Right lung (tissue), 5 donors: ENCODE data around the gene TMEM81. TPM values are rescaled to one million over a fixed set of nuclear protein-coding genes. Genes with fewer than 3 reads are reported as not detected.

ENCODE experiments used
- DNase-seq, 2 donors: peaks; one replicate each; pipeline ENCODE4 v3.0.0-alpha.2; 2013
- polyA plus RNA-seq, 5 donors: library from polyadenylated mRNA; unstranded; fragments of 120-200 nt; gene quantifications; one replicate each; pipeline versions ENCODE4 v1.2.1 to v1.2.3, GENCODE V29; 2013; ENCODE audit warnings: inconsistent platforms in 1 of 5, low replicate concordance in 1 of 5; ENCODE audit not compliant: insufficient read length in 5 of 5, insufficient read depth in 1 of 5

Gene TMEM81
- polyA plus RNA-seq, 5 donors, result 3.5 to 5.1 (median 4.1) TPM

DNA sequence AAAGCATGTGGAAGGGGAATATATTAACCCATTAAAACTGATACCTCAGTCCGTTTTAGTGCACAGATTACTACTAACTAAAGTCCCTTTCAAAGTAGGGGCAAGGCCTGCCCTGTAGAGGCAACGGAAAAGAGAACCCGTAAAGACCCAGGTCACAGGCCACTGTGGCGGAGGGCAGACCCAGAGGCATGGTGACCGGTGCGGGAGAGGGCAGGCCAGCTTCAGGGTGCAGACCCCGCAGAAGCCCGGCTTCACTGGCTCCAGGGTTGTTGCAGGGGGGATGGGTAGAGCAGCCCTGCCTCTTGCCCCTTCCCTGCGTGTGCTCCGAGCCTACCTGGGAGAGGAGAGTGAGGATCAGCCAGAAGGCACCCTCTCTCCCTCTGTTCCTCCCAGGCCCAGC lies 23.5 kb downstream of the TMEM81 start:
- DNase-seq, result no peak

DNA sequence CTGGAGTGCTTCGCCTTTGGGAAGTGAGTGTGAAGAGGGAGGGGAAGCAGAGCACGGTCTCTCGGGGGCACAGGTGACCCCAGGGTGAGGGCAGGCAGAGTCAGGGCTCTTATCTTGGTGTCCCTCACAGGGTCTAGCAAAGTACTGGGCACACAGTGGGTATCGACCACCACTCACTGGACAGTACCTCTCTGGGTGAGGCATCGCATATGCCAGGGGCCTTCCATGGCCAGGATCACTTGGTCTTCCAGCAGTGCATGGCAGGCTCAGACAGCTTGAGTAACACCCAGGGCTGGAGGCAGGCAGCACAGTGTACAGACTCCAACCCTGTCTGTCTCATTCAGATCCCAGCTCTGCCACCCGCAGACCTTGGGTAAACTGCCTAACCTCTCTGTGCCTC lies 24.6 kb downstream of the TMEM81 start:
- DNase-seq, result no peak

DNA sequence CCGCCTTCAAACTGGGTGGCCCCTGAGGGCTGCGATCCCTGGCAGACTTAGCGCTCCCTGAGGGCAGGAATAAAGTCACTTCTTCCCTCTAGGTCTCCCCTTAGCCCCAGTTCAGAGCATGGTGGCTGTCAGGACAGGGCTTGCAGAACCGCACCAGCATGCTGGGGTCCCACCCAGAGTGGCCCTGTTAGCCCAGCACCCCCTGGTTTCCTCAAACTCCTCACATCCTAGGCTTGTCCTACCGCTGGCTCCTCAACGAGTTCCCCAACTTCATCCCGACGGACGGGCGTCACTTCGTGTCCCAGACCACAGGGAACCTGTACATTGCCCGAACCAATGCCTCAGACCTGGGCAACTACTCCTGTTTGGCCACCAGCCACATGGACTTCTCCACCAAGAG lies 25.4 kb downstream of the TMEM81 start:
- no peak for DNase-seq

DNA sequence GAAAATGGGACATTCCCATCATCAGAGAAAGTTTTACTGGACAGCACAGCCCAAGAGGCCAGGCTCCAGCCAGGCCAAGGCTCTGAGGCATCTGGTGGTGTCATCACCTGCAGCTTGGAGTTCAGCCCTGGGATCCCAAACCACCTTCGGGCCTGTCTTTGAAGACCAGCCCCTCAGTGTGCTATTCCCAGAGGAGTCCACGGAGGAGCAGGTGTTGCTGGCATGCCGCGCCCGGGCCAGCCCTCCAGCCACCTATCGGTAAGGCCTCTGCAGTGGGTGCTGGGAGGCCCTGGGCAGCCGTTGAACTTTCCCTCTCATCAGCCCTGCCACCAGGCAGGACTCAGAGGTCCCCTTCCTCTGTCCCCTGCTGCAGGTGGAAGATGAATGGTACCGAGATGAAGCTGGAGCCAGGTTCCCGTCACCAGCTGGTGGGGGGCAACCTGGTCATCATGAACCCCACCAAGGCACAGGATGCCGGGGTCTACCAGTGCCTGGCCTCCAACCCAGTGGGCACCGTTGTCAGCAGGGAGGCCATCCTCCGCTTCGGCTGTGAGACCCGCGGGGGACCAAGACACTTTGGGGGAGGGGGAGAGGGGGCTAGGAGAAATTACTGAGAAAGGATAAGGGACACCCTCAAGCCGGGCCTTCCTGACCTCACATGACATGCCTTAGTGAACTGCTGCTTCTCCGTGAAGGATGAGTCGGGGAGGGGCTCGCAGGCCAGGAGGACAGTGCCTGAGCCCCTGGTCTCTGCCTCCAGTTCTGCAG lies 26.3 kb downstream of the TMEM81 start:
- no peak for DNase-seq

DNA sequence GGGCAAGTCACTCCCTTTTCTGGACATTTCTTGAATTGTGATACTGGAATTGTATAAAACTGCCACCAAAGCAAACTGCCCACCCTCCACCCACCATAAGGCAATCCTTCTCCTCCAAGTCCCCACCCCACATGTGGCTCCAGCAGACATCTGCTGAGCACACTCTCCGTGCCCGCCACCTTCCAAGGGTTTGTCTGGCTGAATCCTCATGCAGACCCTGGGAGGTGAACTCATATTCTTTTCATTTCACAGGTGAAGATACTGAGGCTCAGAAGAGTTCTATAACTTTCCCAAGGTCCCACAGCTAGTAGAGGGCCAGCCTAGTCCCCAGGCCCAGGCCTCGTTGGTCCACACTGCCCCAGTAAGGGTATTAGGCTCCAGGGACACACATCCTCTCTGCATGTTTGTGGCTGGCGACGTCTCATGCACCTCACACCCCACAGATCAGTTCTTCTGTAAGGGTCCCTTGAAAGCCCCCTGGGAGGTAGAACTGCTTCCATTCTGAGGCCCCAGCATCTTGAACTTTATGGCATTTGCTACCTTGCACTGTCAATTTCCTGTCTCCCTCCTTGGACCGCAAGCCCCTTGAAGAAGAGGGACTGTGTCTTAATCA lies 27.2 kb downstream of the TMEM81 start:
- DNase-seq, result no peak

DNA sequence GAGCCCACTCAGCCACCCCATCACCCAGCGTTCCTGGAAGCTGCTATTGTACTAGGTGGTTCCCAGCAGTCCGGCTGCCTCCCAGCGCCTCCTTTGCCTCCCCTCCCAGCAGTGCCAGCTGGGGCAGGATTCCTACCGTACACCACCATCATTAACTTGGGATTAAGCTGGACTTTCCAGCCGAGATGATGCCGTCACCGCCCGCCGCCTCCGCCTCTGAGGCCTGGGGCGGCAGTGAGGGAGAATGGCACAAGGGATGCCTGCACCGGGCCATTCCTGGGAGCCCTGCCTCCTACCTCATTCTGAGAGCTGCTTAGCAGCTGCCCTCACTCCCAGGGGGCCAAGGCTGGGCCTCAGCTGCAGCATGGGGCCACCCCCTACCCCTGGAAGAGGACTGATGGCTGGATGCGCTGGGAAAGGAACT lies 28.1 kb downstream of the TMEM81 start:
- DNase-seq, result no peak

DNA sequence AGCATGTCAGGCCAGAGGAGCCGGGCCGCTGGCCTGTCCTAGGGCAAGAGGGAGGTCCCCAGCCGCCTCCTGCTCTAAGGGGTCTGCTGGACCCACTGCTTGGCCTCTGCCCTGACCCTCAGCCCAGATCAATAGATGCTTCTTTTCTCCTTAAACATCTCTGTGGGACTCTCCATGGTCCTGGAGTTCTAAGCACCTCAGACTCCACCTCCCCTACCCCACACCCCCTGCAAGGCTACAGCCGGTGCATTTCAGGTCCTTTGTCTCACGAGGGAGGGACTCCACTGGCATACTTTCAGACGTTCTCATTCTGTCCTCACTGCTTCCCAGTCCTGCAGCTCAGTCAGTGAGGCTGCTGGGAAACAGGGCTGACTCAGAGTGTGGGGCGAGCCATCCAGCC lies 30.2 kb downstream of the TMEM81 start:
- no peak for DNase-seq

DNA sequence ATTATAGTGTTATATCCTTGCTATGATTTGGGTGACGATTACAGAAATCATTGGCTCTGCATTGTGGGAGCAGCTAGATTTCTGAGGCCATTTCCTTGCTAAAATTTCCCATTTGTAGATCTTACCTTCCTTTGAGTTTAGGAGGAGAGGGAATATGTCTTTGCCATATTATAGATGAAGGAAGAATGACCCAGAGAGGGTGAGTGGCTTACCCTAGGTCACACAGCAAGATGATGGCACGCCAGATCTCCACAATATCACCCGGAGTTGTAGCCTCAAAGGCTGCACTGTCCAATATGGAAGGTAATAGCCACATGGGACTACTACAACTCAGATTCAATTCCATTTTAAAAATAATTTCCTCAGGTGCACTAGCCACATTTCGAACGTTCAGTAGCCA lies 31.0 kb downstream of the TMEM81 start:
- no peak for DNase-seq

DNA sequence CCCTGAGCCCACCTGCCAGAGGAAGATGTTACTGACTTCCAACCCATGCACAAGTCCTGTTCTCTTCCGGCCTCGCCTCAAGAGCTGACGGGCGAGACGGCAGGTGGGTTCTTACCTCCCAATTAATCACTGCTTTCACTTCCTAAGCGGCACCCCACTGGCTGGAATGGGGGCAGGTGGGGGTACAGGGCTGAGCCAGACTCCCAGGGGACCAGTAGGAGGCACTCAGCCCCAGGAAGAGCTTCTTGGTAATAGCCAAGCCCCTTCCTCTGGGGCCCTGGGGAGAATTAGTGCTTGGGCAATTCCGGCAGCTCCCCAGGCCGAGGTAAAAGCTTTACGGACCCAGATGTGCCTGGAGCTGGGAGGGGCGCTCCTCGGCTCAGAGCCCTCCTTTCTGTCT lies 31.6 kb downstream of the TMEM81 start:
- DNase-seq, result no peak

DNA sequence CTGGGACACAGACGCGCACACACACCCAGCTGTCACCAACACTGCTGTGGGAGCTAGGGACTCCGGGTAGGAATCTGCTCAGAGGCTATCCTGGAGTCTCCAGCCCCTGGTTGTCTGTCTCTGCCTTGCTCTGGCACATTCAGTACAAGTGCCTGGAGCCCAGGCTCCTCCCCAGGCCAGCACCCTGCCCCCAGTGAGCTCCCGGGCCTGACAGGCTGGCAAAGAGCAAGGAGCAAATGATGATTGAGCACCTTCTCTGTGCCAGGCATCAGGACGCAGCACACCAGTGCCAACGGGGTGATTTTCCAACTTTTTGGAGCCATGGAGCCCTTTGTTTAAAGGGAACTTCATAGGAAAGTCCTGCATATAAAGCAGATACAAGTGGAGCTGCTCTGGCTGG lies 34.8 kb downstream of the TMEM81 start:
- DNase-seq, result no peak

DNA sequence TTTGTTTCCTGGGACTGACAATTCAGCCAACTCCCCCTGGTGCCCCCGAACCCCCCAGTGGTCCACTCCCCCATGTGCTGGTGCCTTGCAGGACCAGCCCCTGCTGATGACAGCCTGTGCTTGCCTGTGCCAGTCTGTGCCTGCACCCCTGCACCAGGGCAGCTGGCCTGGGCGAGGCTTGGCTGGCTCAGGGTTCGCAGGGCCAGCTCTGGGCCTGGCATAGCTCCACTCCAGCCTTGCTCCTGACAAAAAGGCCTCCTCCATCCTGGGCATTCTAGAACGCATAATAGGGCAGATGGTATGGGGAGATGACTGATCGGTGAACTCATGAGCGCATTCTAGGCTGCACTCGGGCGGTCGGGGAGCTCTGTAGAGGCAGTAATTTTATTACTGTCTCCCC lies 35.9 kb downstream of the TMEM81 start:
- no peak for DNase-seq

DNA sequence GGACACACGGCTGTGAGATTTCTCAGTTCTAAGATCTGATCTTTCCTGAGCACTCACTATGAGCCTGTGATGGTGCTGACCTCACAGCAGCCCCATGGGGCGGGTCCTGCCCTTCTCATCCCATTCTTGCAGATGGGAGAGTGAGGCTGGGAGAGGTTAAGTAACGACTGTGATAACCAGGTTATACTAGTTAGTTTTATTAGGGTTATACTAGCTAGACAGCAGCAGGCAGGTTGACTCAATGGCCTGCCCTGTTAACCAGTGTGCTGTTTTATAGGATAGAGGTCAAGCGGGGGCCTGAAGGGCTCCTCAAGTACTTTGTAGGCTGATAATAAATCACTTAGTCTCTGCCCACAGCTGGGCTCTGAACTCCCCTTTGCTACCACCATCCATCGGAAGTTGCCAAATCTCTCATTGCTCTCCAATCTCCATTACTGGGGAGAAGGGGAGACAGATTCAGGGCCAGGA lies 36.5 kb downstream of the TMEM81 start:
- no peak for DNase-seq

DNA sequence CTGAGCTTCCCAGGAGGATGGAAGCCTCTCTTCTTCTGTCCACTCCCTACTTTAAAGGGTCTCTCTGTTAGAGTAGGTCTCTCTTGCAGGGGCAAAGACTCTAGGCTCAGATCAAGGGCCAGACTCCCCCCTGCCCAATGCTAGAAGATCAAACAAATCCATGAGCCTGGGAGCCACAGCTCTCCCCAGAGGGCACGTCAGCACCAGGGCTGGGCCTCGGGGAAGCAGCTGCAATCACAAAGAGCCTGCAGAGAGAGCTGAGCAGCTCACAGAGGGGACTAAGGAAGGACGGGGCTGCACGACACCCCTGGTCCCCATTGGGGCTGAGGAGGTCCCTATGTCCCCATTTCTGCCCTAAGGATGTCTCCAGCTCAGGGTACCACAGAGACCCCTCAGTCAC lies 37.4 kb downstream of the TMEM81 start:
- DNase-seq, result no peak

DNA sequence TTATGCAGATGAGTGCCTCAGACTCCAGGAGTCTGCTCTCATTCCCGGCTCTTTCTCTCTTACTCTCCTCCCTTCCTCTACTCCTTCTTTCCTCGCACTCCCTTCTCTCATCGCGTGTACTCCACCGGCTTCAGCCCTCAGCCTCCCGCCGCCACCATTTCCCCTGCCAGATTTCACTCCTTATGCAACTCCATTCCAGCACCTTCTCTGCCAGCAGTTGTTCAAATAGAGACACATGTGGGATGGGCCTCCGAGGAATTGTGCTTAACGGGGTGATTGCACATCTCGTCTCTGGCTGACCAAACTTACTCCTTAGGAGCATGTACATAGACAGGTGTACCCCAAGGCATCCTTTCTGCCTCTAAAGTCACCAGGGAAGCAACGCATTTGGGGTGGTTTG lies 39.1 kb downstream of the TMEM81 start:
- no peak for DNase-seq

DNA sequence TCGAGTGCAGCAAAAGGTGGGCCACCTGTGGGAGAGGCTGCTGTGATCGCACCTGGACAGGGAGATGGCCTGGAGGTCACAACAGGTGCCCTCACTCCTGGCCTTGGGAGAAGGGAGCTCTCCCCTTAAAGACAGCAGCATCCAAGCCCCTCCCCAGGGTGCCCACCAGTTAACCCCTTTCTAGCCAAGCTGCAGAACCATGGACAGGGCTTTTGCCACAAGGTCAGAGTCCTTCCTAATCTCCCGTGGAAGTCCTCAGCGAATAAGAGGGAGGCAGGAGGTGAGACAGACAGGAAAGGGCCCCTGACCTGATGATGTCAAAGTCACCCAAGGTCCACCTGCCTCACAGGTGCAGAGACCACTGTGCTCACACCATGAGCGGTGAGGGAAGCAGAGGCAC lies 39.5 kb downstream of the TMEM81 start:
- no peak for DNase-seq

DNA sequence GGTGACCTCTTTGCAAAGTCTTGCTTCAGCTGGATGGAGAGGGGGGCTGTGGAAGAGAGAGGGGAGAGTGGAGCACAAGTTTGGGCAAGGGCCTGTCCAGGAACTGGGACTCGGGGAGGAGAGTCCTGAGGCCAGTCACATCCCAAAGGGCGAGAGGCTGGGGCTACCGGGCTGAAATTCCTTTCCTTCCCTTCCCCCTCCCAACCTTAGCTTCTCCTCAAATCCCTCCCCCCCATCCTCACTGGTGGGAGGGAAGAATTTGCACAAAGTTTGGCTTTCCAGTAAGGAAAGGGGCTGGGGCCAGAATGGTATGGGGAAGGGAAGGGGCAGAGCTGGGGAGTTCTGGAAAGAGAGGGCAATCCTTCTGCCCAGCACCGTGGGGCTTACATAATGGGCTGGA lies 40.4 kb downstream of the TMEM81 start:
- DNase-seq, result no peak

DNA sequence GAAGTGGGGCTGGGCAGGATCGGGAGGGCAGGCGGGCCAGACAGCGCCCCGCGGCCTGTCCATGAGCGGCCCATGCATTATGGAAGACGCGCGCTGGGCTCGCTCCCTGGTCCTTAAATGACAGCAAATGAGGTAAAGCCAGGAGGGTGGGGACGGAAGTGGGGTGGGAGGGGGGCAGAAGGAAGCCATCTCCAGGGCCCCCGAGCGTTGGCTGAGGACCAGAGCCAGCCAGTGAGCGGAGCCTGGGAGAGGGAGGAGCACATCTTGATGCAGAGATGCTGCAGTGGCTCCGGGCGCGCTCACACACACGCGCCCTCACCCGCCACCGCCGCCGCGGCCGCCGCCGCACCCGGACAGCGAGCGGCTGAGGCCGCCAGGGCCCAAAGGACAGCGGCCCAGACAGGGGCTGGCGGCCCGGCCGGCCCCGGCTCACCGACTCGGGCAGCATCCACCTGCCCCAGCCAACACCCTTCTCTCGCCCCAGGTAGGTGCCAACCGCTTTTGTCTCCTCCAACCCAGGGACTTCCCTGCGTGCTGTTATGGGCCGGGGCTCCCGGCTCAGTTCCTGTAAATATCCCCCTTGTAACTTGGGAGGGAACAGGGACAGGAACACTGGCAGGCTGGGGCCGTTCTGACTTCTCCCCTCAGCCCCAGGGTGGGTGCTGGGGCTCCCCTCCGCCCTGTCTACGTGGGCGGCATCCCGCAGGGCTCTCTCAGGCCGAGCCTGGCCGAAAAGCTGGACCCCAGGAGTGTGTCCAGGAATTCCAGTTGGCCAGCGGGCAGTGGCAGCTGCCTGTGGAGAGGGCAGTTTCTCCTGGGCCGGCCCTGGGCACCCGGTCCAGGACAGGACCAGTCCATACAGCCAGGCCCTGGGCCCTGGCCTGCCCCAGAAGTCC lies 41.1 kb downstream of the TMEM81 start, which contains the start of gene CNTN2:
Gene CNTN2, plus strand, starts transcription at position 302 of the 896 bp plus-strand sequence. CDS start 9,974 bp downstream, outside the sequence.
- no peak for DNase-seq

DNA sequence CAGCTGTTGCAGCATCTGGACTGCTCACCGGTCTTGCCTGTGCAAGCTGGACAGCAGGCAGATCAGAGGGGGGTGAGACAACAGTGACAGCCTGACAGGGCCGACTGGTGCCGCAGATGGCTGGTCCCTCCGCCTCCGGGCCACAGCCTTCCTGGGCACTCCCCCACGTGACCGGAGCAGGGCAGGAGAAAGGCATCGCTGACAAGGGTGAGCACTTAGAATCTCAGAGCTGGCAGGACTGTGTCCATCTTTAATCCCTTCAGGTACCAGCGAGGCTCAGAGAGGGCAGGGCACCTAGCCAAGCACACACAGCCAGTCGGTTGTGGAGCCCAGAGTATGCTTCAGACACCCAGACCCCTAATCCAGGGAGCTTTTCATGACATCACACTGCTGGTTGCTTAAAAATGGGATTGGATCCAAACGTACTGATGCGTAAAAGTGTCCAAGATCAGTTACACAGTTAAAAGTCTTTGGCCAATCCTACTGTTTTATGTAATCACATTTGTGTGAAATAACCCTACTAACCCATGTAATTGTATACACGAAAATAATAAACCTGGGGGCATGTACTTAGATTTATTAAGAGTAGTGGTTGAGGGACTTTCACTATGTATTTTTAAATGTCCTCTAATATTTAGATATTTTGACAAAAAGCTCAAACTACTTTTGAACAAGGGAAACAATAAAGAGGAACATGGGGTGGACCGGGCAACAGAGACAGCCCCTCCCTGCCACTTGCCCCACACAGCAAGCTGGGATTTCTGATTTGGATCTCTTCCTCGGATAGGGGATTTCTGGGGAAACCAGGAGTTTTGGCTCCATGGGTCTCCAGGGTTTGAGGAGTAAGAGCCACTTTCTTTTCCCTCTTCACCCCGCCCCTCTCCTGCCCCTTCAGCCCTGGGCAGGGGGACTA lies 42.0 kb downstream of the TMEM81 start:
- DNase-seq, result no peak

DNA sequence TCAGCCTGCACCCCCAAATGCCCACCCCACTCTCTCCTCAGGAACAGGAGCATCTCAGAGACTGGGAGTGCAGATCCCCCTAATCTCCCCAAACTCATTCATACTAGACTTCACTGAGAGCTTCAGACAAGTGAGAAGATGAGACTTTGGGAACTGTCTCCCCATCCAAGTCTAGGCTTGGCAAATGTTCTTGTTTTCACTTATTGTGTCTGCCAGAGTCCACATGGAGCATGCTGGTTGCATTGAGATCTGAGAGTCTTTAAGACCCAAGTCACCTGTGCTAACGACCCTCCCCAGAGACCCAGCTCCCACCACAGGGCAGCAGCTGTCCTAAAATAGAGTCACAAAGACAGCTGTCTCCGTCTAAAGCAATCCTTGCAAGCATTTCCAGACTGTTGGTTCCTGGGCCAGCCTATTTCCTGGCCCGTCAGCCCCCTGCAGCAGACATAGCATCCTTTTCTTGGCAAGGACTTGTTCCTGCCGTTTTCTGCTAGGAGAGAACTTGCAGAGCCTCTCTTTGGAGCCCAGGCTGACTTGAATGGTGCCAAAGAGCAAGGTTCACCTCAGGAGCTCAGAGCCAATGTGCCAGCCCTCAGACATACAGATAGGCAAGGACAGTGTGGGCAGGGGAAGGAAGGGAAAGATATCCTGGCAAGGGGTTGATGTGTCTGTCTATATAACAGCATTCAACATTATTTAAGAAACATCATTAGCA lies 43.1 kb downstream of the TMEM81 start:
- no peak for DNase-seq

DNA sequence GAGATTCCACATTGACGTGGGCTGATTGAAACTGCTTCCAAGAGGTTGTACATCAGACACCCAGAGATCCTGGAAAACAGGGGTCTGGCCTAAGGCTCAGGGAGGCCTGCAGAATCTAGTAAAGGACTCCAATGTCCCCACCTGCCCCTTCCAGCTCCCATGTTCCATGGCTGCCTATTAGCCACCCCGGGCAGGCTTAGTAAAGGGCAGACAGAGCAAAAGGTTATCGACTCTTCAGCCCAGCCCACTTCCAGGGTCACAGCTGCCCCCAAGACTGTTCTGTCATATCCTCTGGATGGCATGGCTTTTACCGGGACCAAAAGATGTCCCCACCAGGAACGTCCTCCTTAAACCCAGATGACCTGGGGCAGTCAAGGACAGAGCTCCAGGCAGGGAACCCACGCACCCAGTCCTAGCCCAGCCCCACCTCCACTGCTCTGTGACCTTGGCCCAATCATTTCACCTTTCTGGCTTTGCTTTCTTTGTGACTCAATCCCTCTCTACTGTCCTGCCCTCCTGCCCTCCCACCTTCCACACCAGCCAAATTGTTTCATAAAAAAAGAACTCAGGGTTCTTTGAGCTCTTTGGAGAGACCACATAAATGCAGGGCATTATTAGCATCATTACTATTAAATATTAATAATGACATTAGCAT lies 46.0 kb downstream of the TMEM81 start:
- no peak for DNase-seq
